ENCODE measurements around the gene SNX22. TPM values are rescaled to one million over a fixed set of nuclear protein-coding genes. Genes with fewer than 3 reads are reported as not detected.
"Not testable (repeated sequence)": the region's sequence is repeated elsewhere in the genome, so short reads cannot be mapped to it uniquely, and the experiment has no call there.

The SNX22 gene
- total RNA-seq (2014; rRNA removed; shearing (Covaris generic)) = 1.7 and 2.1 TPM in 2 replicates

DNA sequence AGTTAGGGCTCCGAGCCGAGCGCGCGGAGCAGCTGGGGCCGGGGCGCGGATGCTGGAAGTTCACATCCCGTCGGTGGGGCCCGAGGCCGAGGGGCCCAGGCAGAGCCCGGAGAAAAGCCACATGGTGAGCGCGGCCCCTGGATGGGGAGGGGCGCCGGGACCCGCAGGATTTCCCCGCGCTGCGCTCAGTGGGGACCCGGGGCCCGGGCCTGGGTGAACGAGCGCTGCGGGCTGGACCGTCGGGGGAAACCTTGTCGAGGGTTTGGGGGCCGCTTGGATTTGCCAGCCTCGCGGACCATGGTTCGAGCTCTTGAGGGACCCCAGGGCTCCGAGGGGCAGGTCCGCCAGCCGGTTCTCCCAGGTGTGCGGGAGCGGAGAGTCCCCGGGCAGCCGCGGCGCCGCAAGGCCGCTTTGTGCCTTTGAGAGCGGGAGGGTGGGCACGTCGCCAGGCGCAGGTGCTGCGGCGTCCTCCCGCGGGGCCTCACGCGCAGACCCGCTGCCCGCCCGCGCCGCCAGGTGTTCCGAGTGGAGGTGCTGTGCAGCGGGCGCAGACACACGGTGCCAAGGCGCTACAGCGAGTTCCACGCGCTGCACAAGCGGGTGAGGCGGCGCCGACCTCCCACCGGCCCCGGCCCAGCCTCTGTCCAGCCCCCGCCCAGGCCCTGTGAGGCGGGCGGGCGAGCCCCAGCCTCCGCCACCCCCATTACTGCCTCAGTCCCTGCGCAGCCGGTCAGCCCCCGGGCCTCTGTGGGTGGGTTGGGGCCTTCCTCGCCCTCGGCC is at the start of gene SNX22:
Gene SNX22, plus strand, starts transcription at position 5 of the 780 bp plus-strand sequence. Its CDS starts 45 bp downstream, at position 50.
- Histone ChIP-seq H3K4me3 (ENCODE audit: insufficient read depth, low read depth, low read length) (peak within 1 kb of the TSS; percentile 67), H3K36me3 (replicated peaks; ENCODE audit: control insufficient read depth, insufficient read depth, low read length) (peaks cover 13% of the 10 kb centered on the region), H3K27me3 (ENCODE audit: control insufficient read depth, insufficient read depth, low read length) (peaks cover 20% of the 10 kb centered on the region)
- DNase-seq = peak; percentile 85

DNA sequence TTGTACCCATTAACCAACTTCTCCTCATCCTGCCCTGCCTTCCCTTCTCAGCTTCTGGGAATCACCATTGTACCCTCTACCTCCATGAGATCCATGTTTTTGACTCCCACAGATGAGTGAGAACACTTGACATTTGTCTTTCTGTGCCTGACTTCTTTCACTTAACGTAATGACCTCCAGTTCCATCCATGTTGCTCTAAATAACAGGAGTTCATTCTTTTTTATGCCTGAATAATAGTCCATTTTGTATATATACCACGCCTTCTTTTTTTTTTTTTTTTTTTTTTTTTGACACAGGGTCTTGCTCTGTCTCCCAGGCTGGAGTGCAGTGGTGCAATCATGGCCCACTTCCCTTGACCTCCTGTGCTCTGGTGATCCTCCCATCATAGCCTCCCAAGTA is 49.0 kb upstream of the SNX22 start:
- no peaks in the 10 kb centered on the region for H3K36me3 ChIP-seq (replicated peaks; ENCODE audit: control insufficient read depth, insufficient read depth, low read length)
- no peaks in the 10 kb centered on the region for H3K27me3 ChIP-seq (ENCODE audit: control insufficient read depth, insufficient read depth, low read length)
- no peak overlapping the region for H3K4me3 ChIP-seq (ENCODE audit: insufficient read depth, low read depth, low read length)
- no peak for DNase-seq

DNA sequence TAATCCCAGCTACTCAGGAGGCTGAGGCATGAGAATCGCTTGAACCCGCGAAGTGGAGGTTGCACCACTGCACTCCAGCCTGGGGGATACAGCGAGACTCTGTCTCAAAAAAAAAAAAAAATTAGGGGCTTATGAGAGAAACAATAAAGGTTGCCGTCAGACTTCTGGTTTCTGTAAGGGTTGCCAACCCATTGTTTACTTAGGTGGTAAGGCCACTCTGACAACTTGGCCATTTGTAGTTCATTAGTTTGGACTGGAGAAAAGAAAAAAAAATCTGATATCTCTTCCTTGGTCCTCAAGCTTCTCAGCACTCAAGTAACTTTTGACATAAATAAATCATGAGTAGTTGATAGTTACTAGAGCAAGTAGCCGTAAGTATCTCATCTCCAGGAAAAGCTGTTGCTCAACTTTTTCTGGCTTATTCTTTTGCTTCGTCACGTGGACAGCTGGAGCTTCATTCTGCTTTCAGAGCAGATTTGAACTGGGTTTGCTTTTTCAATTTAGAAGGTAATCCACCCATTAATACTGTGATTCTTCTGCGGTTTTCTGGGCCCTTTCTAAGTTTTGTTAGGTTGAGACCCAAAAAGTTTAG is 46.3 kb upstream of the SNX22 start:
- H3K27me3 ChIP-seq (ENCODE audit: control insufficient read depth, insufficient read depth, low read length) = no peaks in the 10 kb centered on the region
- no peak overlapping the region for H3K4me3 ChIP-seq (ENCODE audit: insufficient read depth, low read depth, low read length)
- no peaks in the 10 kb centered on the region for H3K36me3 ChIP-seq (replicated peaks; ENCODE audit: control insufficient read depth, insufficient read depth, low read length)
- DNase-seq = no peak

DNA sequence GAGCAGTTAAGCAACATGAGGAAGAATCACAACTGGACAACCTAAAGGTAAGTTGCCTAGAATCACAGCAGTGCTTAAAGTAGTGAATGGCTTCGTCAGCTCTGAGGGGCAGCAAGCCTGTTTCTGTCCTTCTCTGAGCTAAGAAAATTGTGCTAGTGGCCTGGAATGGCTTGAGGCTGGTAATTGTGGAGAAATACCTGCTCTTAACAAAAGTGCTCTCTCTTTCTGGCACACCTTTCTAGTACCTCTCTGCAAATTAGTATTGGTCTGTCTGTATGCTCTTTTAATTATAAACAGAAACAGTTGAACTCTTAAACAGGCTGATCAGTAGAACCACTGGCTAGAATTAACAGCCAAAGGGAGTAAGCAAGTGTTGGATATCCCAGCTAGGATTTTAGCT is 44.2 kb upstream of the SNX22 start:
- DNase-seq = no peak
- H3K27me3 ChIP-seq (ENCODE audit: control insufficient read depth, insufficient read depth, low read length) = no peaks in the 10 kb centered on the region
- no peaks in the 10 kb centered on the region for H3K36me3 ChIP-seq (replicated peaks; ENCODE audit: control insufficient read depth, insufficient read depth, low read length)
- H3K4me3 ChIP-seq (ENCODE audit: insufficient read depth, low read depth, low read length) = no peak overlapping the region

DNA sequence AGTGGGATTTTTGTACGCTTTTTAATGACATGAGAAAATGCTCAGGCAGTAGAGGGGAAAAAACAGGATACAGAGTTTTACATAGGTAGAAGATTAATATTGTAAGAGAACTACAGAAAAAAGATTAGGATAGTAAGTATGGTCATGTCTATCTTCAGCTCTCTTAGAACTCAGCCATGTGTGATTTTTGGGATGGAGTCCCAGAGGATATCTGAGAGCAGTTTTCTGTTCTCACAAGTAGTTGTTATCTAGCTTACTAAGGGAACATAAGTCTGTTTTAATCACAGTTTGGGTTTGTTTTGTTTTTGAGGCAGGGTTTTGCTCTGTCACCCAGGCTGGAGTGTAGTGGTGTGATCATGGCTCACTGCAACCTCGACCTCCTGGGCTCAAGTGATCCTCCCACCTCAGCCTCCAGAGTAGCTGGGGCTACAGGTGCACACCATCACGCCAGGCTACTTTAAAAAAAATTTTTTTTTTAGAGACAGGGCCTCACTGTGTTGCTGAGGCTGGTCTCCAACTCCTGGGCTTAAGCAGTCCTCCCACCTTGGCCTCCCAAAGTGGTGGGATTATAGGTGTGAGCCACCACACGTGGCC is 41.3 kb upstream of the SNX22 start:
- not testable (repeated sequence) for H3K27me3 ChIP-seq (ENCODE audit: control insufficient read depth, insufficient read depth, low read length); DNase-seq; H3K36me3 ChIP-seq (replicated peaks; ENCODE audit: control insufficient read depth, insufficient read depth, low read length); H3K4me3 ChIP-seq (ENCODE audit: insufficient read depth, low read depth, low read length)

DNA sequence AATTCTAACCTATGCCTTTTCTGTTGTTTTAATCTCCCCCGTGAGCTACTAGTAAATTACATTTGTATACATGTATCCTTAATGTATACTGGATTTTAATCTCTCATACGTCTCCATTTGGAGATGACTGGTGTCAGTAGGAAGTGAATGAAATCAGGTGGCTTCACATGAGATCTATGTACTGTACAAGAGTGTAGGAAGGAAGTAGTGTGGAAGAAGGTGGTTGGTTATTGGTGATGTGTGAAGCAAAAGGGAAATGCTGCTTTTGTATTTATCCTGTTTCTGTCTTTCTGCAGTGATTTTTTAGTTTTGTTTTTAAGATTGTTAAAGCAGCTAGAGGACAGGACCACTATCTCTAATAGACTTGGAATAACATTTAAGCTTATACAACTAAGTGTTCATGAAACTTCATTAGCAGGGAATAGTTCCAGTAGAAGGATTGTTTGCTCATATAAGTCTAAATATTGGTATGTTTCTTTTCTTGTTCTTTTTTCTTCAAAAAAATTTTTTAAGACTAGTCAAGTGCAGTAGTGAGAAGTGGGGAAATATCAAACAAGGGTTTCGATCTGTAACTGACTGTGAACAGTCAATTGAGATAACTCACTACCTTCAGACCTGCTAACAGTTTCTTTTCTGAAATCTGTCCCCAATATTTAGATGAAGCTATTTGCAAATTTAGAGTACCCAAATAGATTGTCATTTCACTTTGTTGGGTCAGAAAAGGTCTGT is 40.4 kb upstream of the SNX22 start:
- no peaks in the 10 kb centered on the region for H3K36me3 ChIP-seq (replicated peaks; ENCODE audit: control insufficient read depth, insufficient read depth, low read length)
- no peaks in the 10 kb centered on the region for H3K27me3 ChIP-seq (ENCODE audit: control insufficient read depth, insufficient read depth, low read length)

DNA sequence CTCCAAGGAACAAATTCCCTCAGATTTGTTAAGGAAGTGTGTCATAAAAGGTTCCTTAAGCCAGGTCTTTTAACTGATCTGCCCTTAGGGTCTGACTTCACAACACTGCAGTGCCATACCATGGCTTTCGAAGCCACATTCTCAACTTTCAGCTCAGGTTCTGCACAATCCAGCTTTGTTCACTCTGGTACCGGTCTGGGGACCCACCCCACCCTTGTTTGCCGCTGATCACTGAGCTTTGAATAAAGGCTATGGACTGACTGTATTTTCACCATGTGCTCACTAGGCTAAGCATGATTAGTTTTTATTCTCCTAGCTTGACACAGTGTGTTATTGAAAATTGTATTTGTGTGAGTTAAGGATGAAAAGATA is 39.9 kb upstream of the SNX22 start:
- Histone ChIP-seq H3K27me3 (ENCODE audit: control insufficient read depth, insufficient read depth, low read length) (no peaks in the 10 kb centered on the region), H3K36me3 (replicated peaks; ENCODE audit: control insufficient read depth, insufficient read depth, low read length) (no peaks in the 10 kb centered on the region), H3K4me3 (ENCODE audit: insufficient read depth, low read depth, low read length) (no peak overlapping the region)
- no peak for DNase-seq

More for the DNA sequence above, 40.4 kb upstream of the SNX22 start:
- no peak for DNase-seq
- no peak overlapping the region for H3K4me3 ChIP-seq (ENCODE audit: insufficient read depth, low read depth, low read length)

DNA sequence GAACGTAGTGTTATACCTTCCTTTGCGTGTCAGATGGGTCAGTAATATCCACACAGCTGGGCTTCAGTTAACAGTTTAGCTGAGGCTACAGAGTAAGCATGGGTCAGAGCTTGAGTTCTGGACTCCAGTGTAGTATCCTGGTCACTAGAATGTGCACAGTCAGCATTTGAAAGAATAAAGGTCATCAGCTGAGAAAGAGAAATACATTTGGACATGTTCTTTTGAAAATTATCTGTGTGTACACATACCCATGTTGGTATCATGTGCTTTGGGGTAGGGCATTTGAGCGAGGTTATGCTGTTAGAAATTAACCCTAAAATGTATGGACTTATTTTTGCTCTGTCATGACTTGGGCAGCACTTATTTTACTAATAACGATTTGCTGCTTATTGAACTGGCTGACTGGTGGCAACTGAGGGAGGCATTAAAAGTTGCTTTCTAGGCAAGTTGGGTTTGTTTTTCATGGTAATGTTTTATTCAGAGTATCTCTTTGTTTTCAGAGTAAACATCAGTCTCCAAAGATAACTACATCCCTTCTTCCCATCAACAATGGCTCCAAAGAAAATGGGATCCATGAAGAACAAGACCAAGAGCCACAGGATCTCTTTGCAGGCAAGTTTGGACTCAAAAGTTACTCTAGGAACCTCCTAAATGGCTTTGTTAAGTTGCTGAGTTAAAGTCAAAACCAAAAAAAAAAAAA is 39.3 kb upstream of the SNX22 start:
- DNase-seq = no peak
- no peaks in the 10 kb centered on the region for H3K36me3 ChIP-seq (replicated peaks; ENCODE audit: control insufficient read depth, insufficient read depth, low read length)
- no peak overlapping the region for H3K4me3 ChIP-seq (ENCODE audit: insufficient read depth, low read depth, low read length)
- no peaks in the 10 kb centered on the region for H3K27me3 ChIP-seq (ENCODE audit: control insufficient read depth, insufficient read depth, low read length)

DNA sequence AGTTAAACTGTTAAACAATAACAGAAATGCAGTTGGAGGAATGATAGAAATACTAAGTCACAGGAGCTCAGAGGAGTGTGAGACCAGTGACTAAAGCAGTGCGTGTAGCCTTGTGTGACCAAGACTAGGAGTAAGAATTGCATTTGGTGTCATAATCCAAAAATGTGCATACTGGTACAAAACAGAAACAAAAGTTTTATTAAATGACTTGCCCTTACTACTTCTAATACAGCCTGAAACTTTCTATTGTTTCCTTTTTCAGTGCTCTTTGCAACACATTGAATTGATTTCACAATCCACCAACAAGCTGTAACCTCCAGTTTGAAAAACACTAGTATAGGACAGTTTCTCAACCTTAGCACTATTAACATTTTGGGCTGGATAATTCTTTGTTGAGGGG is 38.6 kb upstream of the SNX22 start:
- Histone ChIP-seq H3K27me3 (ENCODE audit: control insufficient read depth, insufficient read depth, low read length) (no peaks in the 10 kb centered on the region), H3K4me3 (ENCODE audit: insufficient read depth, low read depth, low read length) (no peak overlapping the region), H3K36me3 (replicated peaks; ENCODE audit: control insufficient read depth, insufficient read depth, low read length) (no peaks in the 10 kb centered on the region)
- DNase-seq = no peak

DNA sequence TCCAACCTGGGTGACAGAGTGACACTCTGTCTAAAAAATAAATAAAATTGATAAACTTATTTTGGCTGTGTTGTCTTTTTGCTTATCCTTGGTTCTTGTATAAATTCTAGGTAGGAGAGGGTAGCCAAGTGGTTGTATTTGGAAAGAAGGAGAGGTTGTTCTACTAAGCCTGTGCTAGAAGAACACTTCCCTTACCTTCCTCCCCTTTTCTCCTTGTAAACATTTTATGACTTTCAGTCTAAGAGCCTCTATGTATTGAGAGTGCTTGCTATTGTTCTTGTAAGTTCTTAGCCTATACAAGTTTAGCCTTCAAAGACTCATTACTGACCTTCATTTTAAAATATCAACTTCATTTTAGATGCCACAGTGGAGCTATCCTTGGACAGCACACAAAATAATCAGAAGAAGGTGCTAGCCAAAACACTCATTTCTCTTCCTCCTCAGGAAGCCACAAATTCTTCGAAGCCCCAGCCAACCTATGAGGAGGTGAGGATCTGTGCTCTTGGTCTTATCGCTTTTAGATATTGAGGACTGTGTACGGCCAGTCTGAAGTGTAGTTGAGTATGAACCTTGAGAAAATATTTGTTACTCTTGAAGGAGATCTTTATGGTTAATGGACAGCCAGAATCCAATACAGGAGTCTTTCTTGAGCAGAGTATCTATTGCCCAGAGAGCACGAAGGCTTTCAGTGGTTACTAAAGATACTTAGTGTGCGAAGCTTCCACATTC is 33.6 kb upstream of the SNX22 start:
- Histone ChIP-seq H3K27me3 (ENCODE audit: control insufficient read depth, insufficient read depth, low read length) (no peaks in the 10 kb centered on the region), H3K36me3 (replicated peaks; ENCODE audit: control insufficient read depth, insufficient read depth, low read length) (peaks cover 2% of the 10 kb centered on the region)

DNA sequence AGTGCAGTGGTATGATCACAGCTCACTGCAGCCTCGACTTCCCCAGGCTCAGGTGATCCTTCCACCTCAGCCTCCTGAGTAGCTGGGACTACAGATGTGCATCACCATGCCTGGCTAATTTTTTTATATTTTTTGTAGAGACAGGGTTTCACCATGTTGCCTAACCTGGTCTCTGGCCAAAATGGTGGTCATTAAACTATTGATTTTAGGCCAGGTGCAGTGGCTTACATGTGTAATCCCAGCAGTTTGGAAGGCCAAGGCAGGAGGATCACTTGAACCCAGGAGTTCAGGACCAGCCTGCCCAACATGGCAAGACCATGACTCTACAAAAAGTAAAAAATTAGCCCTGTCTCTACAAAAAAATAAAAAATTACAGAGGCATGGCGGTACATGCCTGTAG is 31.2 kb upstream of the SNX22 start:
- H3K27me3 ChIP-seq (ENCODE audit: control insufficient read depth, insufficient read depth, low read length); H3K4me3 ChIP-seq (ENCODE audit: insufficient read depth, low read depth, low read length); DNase-seq; H3K36me3 ChIP-seq (replicated peaks; ENCODE audit: control insufficient read depth, insufficient read depth, low read length): not testable (repeated sequence)

More for the DNA sequence above, 33.6 kb upstream of the SNX22 start:
- H3K4me3 ChIP-seq (ENCODE audit: insufficient read depth, low read depth, low read length) = no peak overlapping the region
- no peak for DNase-seq

DNA sequence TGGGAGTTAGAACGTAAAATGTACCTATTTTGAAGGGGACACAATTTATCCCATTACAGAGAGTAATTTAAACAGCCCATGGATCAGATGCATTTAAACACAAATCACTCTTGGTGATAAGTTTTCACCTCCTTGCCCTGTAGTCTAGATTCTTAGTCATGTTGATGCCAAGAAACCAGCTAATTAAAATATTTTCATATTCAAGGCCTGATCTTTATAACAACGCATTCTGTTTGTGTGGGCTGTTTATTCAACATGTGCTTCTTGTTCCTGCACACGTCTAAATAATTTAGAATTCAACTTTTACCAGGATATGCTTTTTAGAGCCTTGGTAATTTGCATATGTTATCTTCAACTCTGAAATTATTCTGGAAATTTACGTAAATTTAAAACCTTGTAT is 29.9 kb upstream of the SNX22 start:
- no peak overlapping the region for H3K4me3 ChIP-seq (ENCODE audit: insufficient read depth, low read depth, low read length)
- H3K27me3 ChIP-seq (ENCODE audit: control insufficient read depth, insufficient read depth, low read length) = no peaks in the 10 kb centered on the region
- H3K36me3 ChIP-seq (replicated peaks; ENCODE audit: control insufficient read depth, insufficient read depth, low read length) = peaks cover 9% of the 10 kb centered on the region
- DNase-seq = no peak

DNA sequence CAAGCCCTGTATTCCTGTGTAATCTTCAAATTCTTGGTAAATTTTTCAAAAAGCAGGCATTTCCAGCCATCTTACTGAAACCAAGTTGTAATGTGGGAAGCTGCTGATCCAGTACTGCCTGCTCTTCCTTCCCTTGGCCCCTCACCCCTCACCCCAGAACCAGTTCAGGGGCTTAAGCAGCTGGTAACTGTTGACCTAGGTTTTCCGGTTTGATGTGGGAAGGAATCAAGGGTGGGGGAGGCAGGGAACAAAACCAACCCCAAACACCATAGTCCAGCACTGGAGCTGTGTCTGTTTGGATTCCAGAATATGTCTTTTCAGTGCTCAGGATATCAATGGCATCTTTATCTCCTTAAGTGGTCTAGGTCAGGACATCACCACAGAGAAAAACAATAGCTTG is 29.1 kb upstream of the SNX22 start:
- Histone ChIP-seq H3K4me3 (ENCODE audit: insufficient read depth, low read depth, low read length) (no peak overlapping the region), H3K27me3 (ENCODE audit: control insufficient read depth, insufficient read depth, low read length) (no peaks in the 10 kb centered on the region), H3K36me3 (replicated peaks; ENCODE audit: control insufficient read depth, insufficient read depth, low read length) (peaks cover 9% of the 10 kb centered on the region)
- DNase-seq = no peak

DNA sequence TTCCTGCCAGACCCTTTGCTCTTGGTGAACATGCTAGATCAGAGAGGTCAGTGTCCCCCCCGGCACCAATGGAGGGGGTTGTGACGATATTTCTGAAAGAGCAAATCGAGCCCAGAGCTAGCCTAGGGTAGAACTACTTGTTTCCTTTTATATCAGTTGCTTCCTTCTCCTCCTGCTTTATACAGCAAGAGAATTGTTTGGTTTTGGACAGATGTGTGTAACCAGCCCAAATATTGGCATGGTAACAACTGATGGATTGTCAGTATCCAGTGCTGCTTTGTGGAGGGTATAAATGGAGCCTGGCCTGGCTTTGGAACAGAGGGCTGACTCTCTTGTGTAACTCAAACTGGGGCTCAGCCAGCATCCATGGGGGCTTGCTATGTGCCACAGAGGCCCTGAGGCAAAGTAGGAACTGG is 28.6 kb upstream of the SNX22 start:
- no peaks in the 10 kb centered on the region for H3K27me3 ChIP-seq (ENCODE audit: control insufficient read depth, insufficient read depth, low read length)
- H3K36me3 ChIP-seq (replicated peaks; ENCODE audit: control insufficient read depth, insufficient read depth, low read length) = peaks cover 14% of the 10 kb centered on the region
- no peak overlapping the region for H3K4me3 ChIP-seq (ENCODE audit: insufficient read depth, low read depth, low read length)
- DNase-seq = no peak
